ENCODE measurements around the gene PCNX2. TPM values are rescaled to one million over a fixed set of nuclear protein-coding genes. Genes with fewer than 3 reads are reported as not detected.

The PCNX2 gene
- total RNA-seq, 3 donors from 2014 or later (not counting 1 experiment from before 2014, with no cell fraction given): 12.9 to 25.8 (median 16.0) TPM

- no peaks in the 10 kb centered on the region for H3K36me3 Mint-ChIP-seq
- Histone ChIP-seq H3K4me3 (ENCODE audit: low read length) (no peak overlapping the region), H3K9me3 (ENCODE audit: control insufficient read depth, insufficient read depth, low read length) (no peaks in the 10 kb centered on the region), H3K27me3 (ENCODE audit: control insufficient read depth, insufficient read depth, low read length) (no peaks in the 10 kb centered on the region), H3K4me1 (ENCODE audit: control insufficient read depth, insufficient read depth, low read length) (no peaks in the 10 kb centered on the region), H3K36me3 (ENCODE audit: control insufficient read depth, insufficient read depth, low read length) (no peaks in the 10 kb centered on the region), H3K27ac (ENCODE audit: low read length) (no peak overlapping the region)
- H3K9me3 Mint-ChIP-seq: no peaks in the 10 kb centered on the region
- H3K4me1 Mint-ChIP-seq: no peaks in the 10 kb centered on the region
- no peaks in the 10 kb centered on the region for H3K27me3 Mint-ChIP-seq (ENCODE audit: low read depth in 2 of 2)
- TF ChIP-seq CTCF (IDR thresholded peaks at IDR 0.05): no peak
- intact Hi-C loops (cut with micrococcal nuclease): no loop called here
- no peak for ATAC-seq
- DNase-seq: no peak
- no peak overlapping the region for H3K27ac Mint-ChIP-seq
- 82% methylated on average over 1 of the region's 1 CpG for WGBS (ENCODE audit: insufficient coverage)
- H3K4me3 Mint-ChIP-seq: no peak overlapping the region
Observed at GRCh38 chr1:233094691-233095090, 200.8 kb downstream of the PCNX2 start.

DNA sequence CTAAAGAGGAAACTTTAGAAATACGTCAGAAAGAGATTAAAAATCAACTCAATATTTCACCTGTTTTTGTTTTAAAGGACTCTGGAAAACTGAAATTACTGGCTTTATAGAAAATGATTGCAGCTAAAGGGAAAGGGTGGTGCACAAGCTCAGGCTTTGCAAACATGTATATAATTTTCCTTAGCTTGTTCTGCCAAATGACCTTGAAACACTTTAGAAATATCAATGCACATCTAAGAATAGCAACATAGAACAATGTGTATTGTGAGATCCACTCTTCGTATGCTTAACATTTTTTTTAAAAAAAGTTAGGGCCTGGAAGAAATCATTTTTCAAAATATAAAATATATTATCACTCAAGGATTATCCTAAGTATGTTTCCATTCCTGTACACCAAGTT is 201.3 kb downstream of the PCNX2 start:
- no peak overlapping the region for H3K27ac ChIP-seq (ENCODE audit: low read length)
- H3K36me3 ChIP-seq (ENCODE audit: control insufficient read depth, insufficient read depth, low read length): no peaks in the 10 kb centered on the region
- Mint-ChIP-seq H3K4me3 (no peak overlapping the region), H3K36me3 (no peaks in the 10 kb centered on the region), H3K27ac (no peak overlapping the region), H3K9me3 (no peaks in the 10 kb centered on the region), H3K4me1 (no peaks in the 10 kb centered on the region), H3K27me3 (ENCODE audit: low read depth in 2 of 2) (no peaks in the 10 kb centered on the region)
- no peaks in the 10 kb centered on the region for H3K4me1 ChIP-seq (ENCODE audit: control insufficient read depth, insufficient read depth, low read length)
- H3K4me3 ChIP-seq (ENCODE audit: low read length): no peak overlapping the region
- no peak for DNase-seq
- H3K9me3 ChIP-seq (ENCODE audit: control insufficient read depth, insufficient read depth, low read length): no peaks in the 10 kb centered on the region
- TF ChIP-seq CTCF (IDR thresholded peaks at IDR 0.05): no peak
- H3K27me3 ChIP-seq (ENCODE audit: control insufficient read depth, insufficient read depth, low read length): no peaks in the 10 kb centered on the region
- ATAC-seq: no peak
- intact Hi-C loops (cut with micrococcal nuclease): no loop called here
- no CpG with 5 or more reads among the region's 2 CpGs for WGBS (ENCODE audit: insufficient coverage)

- DNase-seq (no peak), ATAC-seq (no peak)
- H3K4me3 Mint-ChIP-seq: no peak overlapping the region
- 96% methylated on average over 5 of the region's 7 CpGs for WGBS (ENCODE audit: insufficient coverage)
- Histone ChIP-seq H3K36me3 (ENCODE audit: control insufficient read depth, insufficient read depth, low read length) (no peaks in the 10 kb centered on the region), H3K27ac (ENCODE audit: low read length) (no peak overlapping the region), H3K4me1 (ENCODE audit: control insufficient read depth, insufficient read depth, low read length) (no peaks in the 10 kb centered on the region), H3K9me3 (ENCODE audit: control insufficient read depth, insufficient read depth, low read length) (no peaks in the 10 kb centered on the region), H3K4me3 (ENCODE audit: low read length) (no peak overlapping the region), H3K27me3 (ENCODE audit: control insufficient read depth, insufficient read depth, low read length) (no peaks in the 10 kb centered on the region)
- no peaks in the 10 kb centered on the region for H3K27me3 Mint-ChIP-seq (ENCODE audit: low read depth in 2 of 2)
- no peak overlapping the region for H3K27ac Mint-ChIP-seq
- TF ChIP-seq CTCF (IDR thresholded peaks at IDR 0.05): no peak
- no peaks in the 10 kb centered on the region for H3K36me3 Mint-ChIP-seq
- no peaks in the 10 kb centered on the region for H3K9me3 Mint-ChIP-seq
- intact Hi-C loops (cut with micrococcal nuclease): no loop called here
- H3K4me1 Mint-ChIP-seq: no peaks in the 10 kb centered on the region
Observed at GRCh38 chr1:233090746-233091494, 204.6 kb downstream of the PCNX2 start.

DNA sequence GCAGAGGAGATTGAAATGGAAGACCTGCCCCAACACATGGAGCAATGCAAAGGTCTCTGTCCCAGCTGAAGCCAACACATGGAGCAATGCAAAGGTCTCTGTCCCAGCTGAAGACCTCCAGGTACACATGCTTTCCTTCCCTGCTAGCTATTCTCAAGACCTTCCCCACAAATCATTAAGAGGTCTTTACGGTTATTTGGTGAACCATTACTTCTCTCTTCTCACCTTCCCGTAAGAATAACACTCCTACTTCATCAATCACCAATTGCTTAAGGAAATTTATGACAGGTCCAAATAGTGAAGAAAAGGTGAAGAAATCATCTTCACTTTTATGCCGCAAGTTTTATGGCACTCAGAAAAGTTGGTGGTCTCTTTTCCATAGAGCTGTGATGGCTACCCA is 206.3 kb downstream of the PCNX2 start:
- no peaks in the 10 kb centered on the region for H3K36me3 ChIP-seq (ENCODE audit: control insufficient read depth, insufficient read depth, low read length)
- H3K9me3 Mint-ChIP-seq: no peaks in the 10 kb centered on the region
- DNase-seq: no peak
- no peaks in the 10 kb centered on the region for H3K36me3 Mint-ChIP-seq
- H3K27me3 ChIP-seq (ENCODE audit: control insufficient read depth, insufficient read depth, low read length): no peaks in the 10 kb centered on the region
- H3K27ac ChIP-seq (ENCODE audit: low read length): no peak overlapping the region
- no peak overlapping the region for H3K4me3 Mint-ChIP-seq
- no peaks in the 10 kb centered on the region for H3K27me3 Mint-ChIP-seq (ENCODE audit: low read depth in 2 of 2)
- WGBS (ENCODE audit: insufficient coverage): 100% methylated on average over 3 of the region's 3 CpGs
- H3K4me1 ChIP-seq (ENCODE audit: control insufficient read depth, insufficient read depth, low read length): no peaks in the 10 kb centered on the region
- no peak for ATAC-seq
- intact Hi-C loops (cut with micrococcal nuclease): no loop called here
- no peaks in the 10 kb centered on the region for H3K4me1 Mint-ChIP-seq
- H3K4me3 ChIP-seq (ENCODE audit: low read length): no peak overlapping the region
- no peak for TF ChIP-seq CTCF (IDR thresholded peaks at IDR 0.05)
- H3K27ac Mint-ChIP-seq: no peak overlapping the region
- H3K9me3 ChIP-seq (ENCODE audit: control insufficient read depth, insufficient read depth, low read length): no peaks in the 10 kb centered on the region

Data from natural killer cell (primary cell).